Pons (tissue), 1 donor: ENCODE data around the gene AUTS2.
A peak's percentile ranks its signal among the peaks of the same experiment; 100 is the strongest.

Source experiments
- DNase-seq: peaks from one replicate; pipeline ENCODE4 v3.0.0-alpha.2; 2016; ENCODE audit warnings: low spot score

AUTS2 gene

DNA sequence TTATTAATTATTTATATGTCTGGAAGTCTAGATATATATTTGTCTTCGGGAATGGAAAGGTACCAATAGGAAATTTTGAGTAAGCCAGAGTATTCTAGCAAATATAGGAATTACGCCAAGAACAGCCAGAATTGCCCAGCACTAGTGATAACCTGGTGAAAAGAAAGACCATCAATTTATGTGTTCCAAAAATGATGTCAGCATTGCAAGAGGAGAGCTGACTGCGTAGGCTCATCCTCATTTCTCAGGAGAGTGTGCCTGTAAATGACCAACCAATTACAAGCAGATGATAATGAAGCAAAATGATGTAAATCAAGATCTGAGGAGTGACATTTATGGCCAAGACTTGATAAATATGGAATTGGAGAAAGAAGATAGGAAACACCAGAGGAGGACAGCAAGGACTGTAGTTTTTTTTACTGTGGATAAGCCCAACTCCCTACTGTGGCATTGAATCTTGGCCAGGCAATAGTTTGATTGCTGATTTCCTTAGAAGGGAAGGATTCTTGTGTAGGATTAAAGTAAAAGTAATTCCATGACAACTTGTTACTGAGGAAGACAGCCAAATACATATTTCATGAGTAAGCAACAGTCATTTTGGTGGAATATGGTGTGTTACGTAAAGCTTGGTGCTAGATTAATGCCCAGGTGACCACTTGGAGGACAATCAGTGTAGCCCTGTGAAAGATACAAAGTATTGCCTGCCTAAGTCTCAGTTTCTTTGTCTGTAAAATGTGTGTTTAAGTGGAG lies 590.8 kb downstream of the AUTS2 start:
- DNase-seq: no peak

GRCh38 chr7:70189776-70190175 lies 591.5 kb downstream of the AUTS2 start:
- no peak for DNase-seq

- no peak for DNase-seq
These were observed 592.0 kb downstream of the AUTS2 start for GRCh38 chr7:70190281-70190680.

GRCh38 chr7:70193514-70193913 lies 595.2 kb downstream of the AUTS2 start:
- DNase-seq: peak; percentile 13

- no peak for DNase-seq
These were observed 610.2 kb downstream of the AUTS2 start for GRCh38 chr7:70208236-70209063.

DNA sequence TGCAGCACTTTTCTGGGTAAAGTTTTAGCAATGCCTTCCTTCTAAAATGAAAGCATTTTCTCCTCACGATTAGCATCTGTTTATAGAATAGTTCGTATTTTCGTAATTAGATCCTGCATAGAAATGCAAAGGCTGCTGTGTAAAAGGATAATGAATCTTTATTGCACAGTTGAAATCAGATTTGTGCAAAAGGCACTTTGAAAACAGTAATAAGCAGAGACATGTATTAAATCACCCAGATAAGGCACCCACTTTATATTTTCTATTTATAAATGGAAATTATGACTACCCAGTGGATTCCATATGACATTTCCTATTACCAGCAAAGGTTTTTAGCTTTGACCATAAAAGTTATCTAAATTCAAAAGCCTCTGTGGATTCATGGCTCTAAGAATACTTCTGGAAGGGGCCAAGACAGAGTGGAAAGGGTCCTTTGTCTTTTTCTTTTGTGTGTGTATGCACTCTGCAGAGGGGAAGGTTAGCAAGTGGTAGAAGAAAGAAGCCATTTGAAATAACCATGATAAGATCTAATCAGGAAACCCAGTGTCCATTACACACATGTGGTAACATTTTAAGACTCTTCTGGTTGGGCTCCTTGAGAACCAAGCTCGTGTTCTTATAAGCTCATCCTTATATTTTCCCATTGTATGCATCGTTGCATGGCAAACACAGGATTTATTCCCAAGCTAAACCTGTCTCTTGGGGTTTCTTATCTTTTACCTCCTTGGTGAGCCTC lies 612.1 kb downstream of the AUTS2 start:
- no peak for DNase-seq

GRCh38 chr7:70210936-70211310 lies 612.6 kb downstream of the AUTS2 start:
- DNase-seq: no peak

DNA sequence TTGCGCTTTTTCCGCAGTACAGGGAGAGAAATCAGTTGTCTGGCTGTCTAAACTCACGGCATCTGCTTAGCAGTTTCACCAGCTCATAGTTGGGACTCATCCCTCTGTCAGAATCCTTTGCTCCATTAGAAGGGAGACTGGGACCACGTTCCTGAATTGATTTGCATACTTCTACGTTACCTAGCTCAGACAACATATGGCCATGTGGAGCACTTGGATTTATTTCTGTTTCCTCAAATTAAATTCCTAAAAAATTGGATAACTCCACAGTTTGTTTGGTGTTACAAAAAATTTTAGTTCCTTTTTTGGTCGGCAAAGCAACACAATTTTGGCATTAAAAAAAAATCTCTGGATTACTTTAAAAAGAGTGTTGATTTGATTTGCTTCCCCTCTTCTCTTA lies 614.0 kb downstream of the AUTS2 start:
- DNase-seq: no peak

DNA sequence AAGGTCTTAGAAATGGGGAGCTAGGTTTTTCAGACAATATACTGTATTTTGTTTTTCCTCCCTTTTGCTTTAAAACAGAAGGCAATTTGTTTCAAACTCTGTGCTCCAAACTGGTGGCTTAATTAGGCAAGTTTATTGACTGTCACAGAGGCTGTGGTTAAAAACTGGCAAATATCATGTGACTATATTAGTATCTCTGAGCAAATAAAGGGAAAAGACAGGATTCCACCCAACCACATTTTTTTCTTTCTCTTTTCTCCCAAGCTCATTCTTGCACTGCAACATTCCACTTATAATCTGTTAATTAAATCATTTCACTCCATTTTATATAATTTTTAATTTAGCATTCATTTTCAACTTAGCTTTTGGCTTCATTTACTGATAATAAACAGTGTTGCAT lies 615.8 kb downstream of the AUTS2 start:
- DNase-seq: no peak

DNA sequence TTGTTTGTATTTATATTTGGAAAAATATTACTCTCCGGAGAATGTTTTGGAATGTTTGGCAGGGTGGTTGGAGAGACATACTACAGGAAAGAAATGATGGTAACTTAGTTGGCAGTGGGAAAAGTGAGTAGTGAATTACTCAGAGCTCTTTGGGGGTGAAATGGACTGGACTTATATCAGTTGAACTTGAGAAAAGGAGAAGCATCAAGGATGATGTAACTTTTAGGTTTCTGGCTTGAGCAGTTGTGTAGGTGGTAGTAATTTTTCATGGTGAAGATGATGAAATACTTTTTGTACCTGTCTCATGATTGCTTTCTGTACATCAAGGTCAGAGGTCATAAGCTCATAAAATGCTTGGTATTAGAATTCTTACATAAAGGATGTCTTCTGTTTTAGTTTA lies 617.2 kb downstream of the AUTS2 start:
- DNase-seq: no peak

DNA sequence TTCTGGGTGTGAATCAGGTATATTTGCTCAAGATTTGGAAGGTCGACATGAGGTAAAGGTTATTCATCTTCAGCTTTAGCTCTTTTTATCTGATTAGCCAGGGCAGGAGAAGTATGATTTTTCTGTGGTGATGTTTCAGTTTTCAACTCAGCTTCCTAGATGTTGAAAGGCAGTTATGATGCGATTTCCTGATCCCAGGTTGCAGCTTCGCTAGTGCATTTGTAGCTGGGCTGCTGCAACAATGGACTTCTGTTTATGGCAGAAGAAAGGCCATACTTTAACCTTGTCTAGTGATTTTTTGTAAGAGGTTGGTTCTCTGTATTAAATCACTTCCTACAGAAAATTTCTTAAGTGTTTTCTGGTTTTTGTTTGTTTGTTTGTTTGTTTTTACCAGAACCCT lies 619.3 kb downstream of the AUTS2 start:
- no peak for DNase-seq

DNA sequence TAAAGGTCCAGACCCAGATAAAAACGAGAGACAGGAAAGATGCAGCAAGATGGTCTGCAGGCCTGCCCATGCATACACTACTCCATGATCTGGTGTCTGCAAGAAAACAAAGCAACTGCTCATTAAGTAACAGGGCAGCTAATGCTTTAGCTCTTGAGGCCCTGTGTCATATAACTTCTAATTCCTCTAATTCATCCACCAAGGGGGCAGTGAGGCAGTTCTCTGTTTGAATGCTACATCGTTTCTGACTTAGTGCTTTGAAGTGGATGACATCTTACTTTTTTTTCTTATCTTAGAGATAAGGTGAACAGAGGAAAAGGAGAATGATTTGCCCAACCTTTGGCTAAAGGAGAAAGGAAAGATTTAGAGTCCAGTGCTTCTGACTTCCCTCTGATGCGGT lies 619.7 kb downstream of the AUTS2 start:
- no peak for DNase-seq

DNA sequence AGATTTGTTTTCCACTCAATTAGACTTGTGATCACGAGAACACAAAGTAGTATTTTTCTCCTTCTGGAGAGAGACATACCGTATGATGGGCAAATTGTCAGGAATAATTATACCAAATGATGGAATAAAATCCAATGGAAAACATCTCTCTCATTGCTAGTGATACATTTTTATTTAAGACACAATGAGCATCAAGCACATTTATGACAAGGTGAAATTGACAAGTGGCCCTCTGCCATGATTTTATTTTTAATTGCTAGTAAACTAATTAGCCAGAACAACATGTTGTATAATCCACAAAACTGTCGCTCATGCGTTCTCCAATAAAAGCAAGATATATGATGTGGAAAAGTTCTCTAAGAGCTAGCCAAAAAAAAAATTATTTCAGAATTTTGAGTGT lies 620.8 kb downstream of the AUTS2 start:
- DNase-seq: no peak

DNA sequence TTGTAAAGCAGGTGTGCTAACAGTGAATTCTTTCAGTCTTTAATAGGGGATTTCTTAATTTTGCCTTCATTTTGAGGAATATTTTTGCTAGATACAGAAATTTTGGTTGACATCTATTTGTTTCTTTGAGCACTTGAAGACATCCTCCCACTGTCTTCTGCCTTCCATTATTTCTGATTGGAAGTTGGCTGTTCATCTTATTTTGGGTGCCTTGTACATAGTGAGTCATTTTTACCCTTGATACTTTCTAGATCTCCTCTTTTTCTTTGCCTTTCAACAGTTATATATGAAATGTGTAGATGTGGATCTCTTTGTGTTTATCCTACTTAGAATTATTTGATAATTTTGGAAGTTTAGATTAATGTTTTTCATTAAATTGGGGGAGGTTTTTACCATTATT lies 631.0 kb downstream of the AUTS2 start:
- no peak for DNase-seq

DNA sequence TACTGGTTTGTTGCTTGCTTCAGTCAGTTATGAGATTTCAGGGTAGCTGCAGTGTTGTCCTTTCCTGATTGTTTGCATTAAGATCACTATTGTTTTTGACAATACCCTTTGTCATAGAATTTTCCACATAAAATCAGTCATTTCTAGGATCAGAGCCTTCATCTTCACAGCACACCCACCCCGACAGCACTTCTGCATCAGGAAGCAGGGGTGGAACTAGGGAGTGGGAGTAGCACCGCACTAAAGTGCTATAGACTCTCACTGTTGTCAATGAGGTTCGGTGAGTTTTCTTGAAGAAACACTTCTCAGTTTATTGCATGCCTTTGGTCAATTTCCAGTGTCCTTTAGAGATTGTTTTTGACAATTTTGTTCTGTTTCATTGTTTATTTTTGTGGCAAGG lies 632.5 kb downstream of the AUTS2 start:
- no peak for DNase-seq

GRCh38 chr7:70233776-70234175 lies 635.5 kb downstream of the AUTS2 start:
- DNase-seq: no peak

DNA sequence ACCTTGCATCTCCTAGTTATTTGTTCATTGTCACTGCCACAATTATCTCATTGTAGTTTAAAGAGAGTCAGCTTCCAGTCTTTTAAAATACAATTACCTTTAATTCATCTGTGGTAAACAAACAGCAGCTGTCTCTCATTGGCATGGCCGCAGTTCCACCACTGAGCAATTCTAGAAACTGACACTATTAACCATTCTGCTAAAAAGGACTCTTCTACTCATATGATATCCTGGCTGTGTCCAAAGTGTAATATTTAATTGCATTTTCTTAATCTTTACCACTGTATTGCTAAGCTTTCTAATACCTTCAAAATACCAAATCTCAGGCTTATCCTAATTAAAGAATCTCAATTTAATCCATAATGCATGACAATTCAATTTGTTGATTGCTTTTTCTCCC lies 639.0 kb downstream of the AUTS2 start:
- no peak for DNase-seq

DNA sequence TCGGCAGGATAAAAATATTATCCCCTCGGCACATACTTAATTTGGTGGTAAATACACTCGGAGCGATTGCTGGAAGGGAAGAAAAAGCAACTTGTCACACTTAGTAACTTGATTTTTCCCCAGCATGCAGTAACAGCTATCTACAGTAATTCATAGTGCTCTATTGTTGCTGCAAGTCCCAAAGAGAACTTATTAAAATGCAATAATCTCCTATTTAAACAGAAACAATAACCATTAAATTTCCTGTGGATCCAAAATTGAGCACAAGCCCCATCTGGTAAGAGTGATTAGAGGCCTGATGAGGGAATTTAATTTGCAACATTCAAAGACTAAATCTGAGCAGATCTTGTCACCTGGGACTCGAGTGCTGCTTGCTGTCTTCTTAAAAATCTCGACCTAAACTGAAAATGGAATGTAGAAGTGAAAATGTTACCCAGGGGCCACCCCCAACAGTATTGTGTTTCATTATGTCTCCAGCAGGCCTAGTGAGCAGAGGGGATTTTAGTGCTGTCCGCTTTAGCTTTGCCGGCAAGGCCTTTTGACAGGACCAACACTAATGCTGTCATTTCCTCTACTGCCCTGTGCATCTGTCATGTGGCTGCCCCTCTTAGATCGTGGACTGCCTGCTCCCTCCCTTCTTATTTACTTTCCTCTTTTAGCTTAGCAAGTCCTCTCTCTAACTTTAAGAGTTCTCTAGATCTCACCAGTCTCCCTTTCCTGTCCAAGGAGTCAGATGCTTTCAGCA lies 639.7 kb downstream of the AUTS2 start:
- DNase-seq: no peak

DNA sequence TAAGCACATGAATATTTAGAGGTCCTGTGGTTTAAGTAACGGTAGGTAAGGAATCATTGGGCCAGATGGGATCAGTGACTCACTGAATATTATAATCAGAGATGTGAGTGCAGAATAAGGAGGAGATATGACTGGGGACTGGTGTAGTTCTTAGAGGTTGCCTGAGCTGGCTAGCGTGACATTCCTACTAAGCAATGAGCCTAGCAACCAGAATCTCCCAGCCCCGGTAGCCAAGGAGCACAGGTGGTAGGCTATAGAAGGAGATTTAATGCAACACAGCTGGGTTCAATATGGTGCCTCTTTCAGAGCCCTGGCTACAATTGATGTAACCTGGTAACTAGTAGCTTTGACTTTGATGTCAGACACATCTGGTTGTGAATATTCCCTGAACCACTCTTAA lies 641.6 kb downstream of the AUTS2 start:
- no peak for DNase-seq

DNA sequence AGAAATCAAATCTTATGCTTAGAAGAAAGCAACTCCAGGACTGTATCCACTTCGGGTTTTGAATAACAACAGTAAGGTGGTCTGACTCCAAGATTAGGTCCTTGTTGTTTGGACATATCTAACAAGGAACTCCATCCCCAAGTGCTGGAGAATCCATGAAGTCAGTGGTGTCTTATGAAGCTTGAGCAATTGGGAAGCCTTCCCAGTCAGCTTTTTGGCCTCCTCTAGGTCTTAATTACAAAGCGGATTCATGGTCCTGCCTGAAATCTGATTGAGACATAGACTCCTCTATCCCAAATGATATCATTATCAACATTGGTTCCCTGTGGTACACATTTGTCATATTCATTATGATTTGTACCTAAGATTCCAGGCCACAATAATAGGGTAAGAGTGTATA lies 642.6 kb downstream of the AUTS2 start:
- no peak for DNase-seq

- no peak for DNase-seq
These were observed 643.4 kb downstream of the AUTS2 start for GRCh38 chr7:70241536-70242175.

DNA sequence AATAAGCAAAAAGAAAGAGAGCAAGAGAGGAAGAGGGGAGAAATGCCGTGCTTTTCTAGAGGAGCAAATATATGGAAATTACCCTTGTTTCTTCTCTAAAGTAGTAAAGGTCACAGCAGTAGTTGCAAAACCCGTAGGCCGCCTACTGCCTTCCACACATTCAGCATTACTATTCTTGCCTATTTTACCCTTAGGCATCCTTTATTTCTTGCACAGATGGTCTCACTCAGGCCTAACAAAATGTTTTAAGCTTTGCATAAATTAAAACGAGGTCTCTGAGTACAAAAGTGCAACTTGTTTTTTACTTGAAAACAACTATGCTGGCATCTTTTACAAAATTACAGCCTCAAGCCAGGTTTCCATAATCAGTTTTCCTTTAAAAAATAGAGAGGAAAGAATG lies 644.6 kb downstream of the AUTS2 start:
- no peak for DNase-seq
